IPS-18a (cell line): Measurements from ENCODE around the gene UBC.
"Not testable (repeated sequence)": the region's sequence is repeated elsewhere in the genome, so short reads cannot be mapped to it uniquely, and the experiment has no call there.

Experiments
- H3K27ac ChIP-seq: one replicate; pipeline ENCODE4 v1.5.1; 2013; ENCODE audit warnings: low read length
- H3K27me3 ChIP-seq: one replicate; pipeline ENCODE4 v1.6.1; 2013; ENCODE audit warnings: mild to moderate bottlenecking, low read length; ENCODE audit not compliant: control insufficient read depth, insufficient read depth
- H3K36me3 ChIP-seq: one replicate; pipeline ENCODE4 v1.6.1; 2013; ENCODE audit warnings: low read depth, low read length; ENCODE audit not compliant: control insufficient read depth
- H3K4me1 ChIP-seq: one replicate; pipeline ENCODE4 v1.6.1; 2013; ENCODE audit warnings: low read depth, low read length; ENCODE audit not compliant: control insufficient read depth
- H3K4me3 ChIP-seq: one replicate; pipeline ENCODE4 v1.5.1; 2013; ENCODE audit warnings: low read length
- H3K9ac ChIP-seq: one replicate; pipeline ENCODE4 v1.6.1; 2013; ENCODE audit warnings: mild to moderate bottlenecking, low read length, moderate library complexity
- H3K9me3 ChIP-seq: one replicate; pipeline ENCODE4 v1.6.1; 2013; ENCODE audit warnings: low read depth, low read length; ENCODE audit not compliant: control insufficient read depth

The UBC gene

GRCh38 chr12:124910561-124911478 is 3.6 kb downstream of the UBC start:
- peaks cover 6% of the 10 kb centered on the region for H3K4me1 ChIP-seq
- no peak overlapping the region for H3K27ac ChIP-seq
- no peaks in the 10 kb centered on the region for H3K9me3 ChIP-seq
- H3K27me3 ChIP-seq = no peaks in the 10 kb centered on the region
- H3K4me3 ChIP-seq = no peak overlapping the region
- peaks cover 29% of the 10 kb centered on the region for H3K36me3 ChIP-seq
- no peak overlapping the region for H3K9ac ChIP-seq

GRCh38 chr12:124909831-124910560 is 4.5 kb downstream of the UBC start:
- peaks cover 29% of the 10 kb centered on the region for H3K36me3 ChIP-seq
- no peak overlapping the region for H3K27ac ChIP-seq
- no peak overlapping the region for H3K4me3 ChIP-seq
- H3K9me3 ChIP-seq = no peaks in the 10 kb centered on the region
- H3K27me3 ChIP-seq = no peaks in the 10 kb centered on the region
- no peaks in the 10 kb centered on the region for H3K4me1 ChIP-seq
- no peak overlapping the region for H3K9ac ChIP-seq

GRCh38 chr12:124906606-124907261 is 7.7 kb downstream of the UBC start:
- H3K9me3 ChIP-seq = no peaks in the 10 kb centered on the region
- H3K4me1 ChIP-seq = peaks cover 4% of the 10 kb centered on the region
- H3K4me3 ChIP-seq = no peak overlapping the region
- no peak overlapping the region for H3K9ac ChIP-seq
- H3K36me3 ChIP-seq = peaks cover 13% of the 10 kb centered on the region
- no peak overlapping the region for H3K27ac ChIP-seq
- H3K27me3 ChIP-seq = no peaks in the 10 kb centered on the region

GRCh38 chr12:124904306-124905098 is 9.9 kb downstream of the UBC start:
- no peaks in the 10 kb centered on the region for H3K9me3 ChIP-seq
- no peaks in the 10 kb centered on the region for H3K27me3 ChIP-seq
- H3K36me3 ChIP-seq = no peaks in the 10 kb centered on the region
- no peak overlapping the region for H3K9ac ChIP-seq
- H3K27ac ChIP-seq = no peak overlapping the region
- peaks cover 4% of the 10 kb centered on the region for H3K4me1 ChIP-seq
- no peak overlapping the region for H3K4me3 ChIP-seq

GRCh38 chr12:124902916-124903315 is 11.5 kb downstream of the UBC start:
- no peak overlapping the region for H3K9ac ChIP-seq
- no peak overlapping the region for H3K4me3 ChIP-seq
- H3K27ac ChIP-seq = no peak overlapping the region
- no peaks in the 10 kb centered on the region for H3K9me3 ChIP-seq
- peaks cover 4% of the 10 kb centered on the region for H3K4me1 ChIP-seq
- H3K36me3 ChIP-seq = no peaks in the 10 kb centered on the region
- no peaks in the 10 kb centered on the region for H3K27me3 ChIP-seq

GRCh38 chr12:124901003-124901402 is 13.4 kb downstream of the UBC start:
- Histone ChIP-seq H3K9ac (no peak overlapping the region), H3K9me3 (no peaks in the 10 kb centered on the region), H3K4me1 (peaks cover 4% of the 10 kb centered on the region), H3K27me3 (no peaks in the 10 kb centered on the region), H3K36me3 (no peaks in the 10 kb centered on the region), H3K4me3 (no peak overlapping the region), H3K27ac (no peak overlapping the region)

GRCh38 chr12:124900345-124900795 is 14.1 kb downstream of the UBC start:
- H3K9ac ChIP-seq, H3K27me3 ChIP-seq, H3K4me3 ChIP-seq, H3K27ac ChIP-seq, H3K36me3 ChIP-seq, H3K9me3 ChIP-seq, H3K4me1 ChIP-seq: not testable (repeated sequence)

- Histone ChIP-seq H3K27ac (no peak overlapping the region), H3K9ac (no peak overlapping the region), H3K4me1 (no peaks in the 10 kb centered on the region), H3K4me3 (no peak overlapping the region), H3K27me3 (no peaks in the 10 kb centered on the region), H3K9me3 (no peaks in the 10 kb centered on the region), H3K36me3 (no peaks in the 10 kb centered on the region)
Measured at GRCh38 chr12:124898923-124899294, 15.5 kb downstream of the UBC start.

GRCh38 chr12:124898200-124898922 is 16.1 kb downstream of the UBC start:
- Histone ChIP-seq H3K4me3 (no peak overlapping the region), H3K4me1 (no peaks in the 10 kb centered on the region), H3K9me3 (no peaks in the 10 kb centered on the region), H3K27ac (no peak overlapping the region), H3K27me3 (no peaks in the 10 kb centered on the region), H3K9ac (no peak overlapping the region), H3K36me3 (no peaks in the 10 kb centered on the region)

GRCh38 chr12:124896461-124896860 is 18.0 kb downstream of the UBC start:
- no peak overlapping the region for H3K27ac ChIP-seq
- H3K4me3 ChIP-seq = no peak overlapping the region
- H3K36me3 ChIP-seq = no peaks in the 10 kb centered on the region
- no peaks in the 10 kb centered on the region for H3K4me1 ChIP-seq
- no peaks in the 10 kb centered on the region for H3K27me3 ChIP-seq
- no peaks in the 10 kb centered on the region for H3K9me3 ChIP-seq
- H3K9ac ChIP-seq = no peak overlapping the region
